GM19023 (cell line): ENCODE data around the gene TBCD.

Experiments used
- ATAC-seq: cut with Tn5 transposase; IDR thresholded peaks from one replicate; pipeline ENCODE4 v1.9.1; 2021; ENCODE audit warnings: mild to moderate bottlenecking, moderate library complexity; ENCODE audit not compliant: unreplicated experiment

TBCD gene

GRCh38 chr17:82808006-82808405 is 56.1 kb downstream of the TBCD start:
- no peak for ATAC-seq

GRCh38 chr17:82808921-82809905 is 57.3 kb downstream of the TBCD start:
- ATAC-seq, result no peak

- ATAC-seq, result no peak
Observed at GRCh38 chr17:82810644-82811430, 59.0 kb downstream of the TBCD start.

GRCh38 chr17:82812058-82812457 is 60.2 kb downstream of the TBCD start:
- ATAC-seq, result no peak

- ATAC-seq, result no peak
Observed at GRCh38 chr17:82812601-82813000, 60.7 kb downstream of the TBCD start.

- no peak for ATAC-seq
Observed at GRCh38 chr17:82813299-82814051, 61.6 kb downstream of the TBCD start.

- ATAC-seq, result no peak
Observed at GRCh38 chr17:82814834-82815233, 63.0 kb downstream of the TBCD start.

GRCh38 chr17:82815354-82815753 is 63.5 kb downstream of the TBCD start:
- ATAC-seq, result no peak

- ATAC-seq, result no peak
Observed at GRCh38 chr17:82815790-82816305, 64.0 kb downstream of the TBCD start.

GRCh38 chr17:82816358-82816757 is 64.5 kb downstream of the TBCD start:
- no peak for ATAC-seq

GRCh38 chr17:82817947-82818346 is 66.1 kb downstream of the TBCD start:
- no peak for ATAC-seq

- ATAC-seq, result no peak
Observed at GRCh38 chr17:82820278-82821251, 68.7 kb downstream of the TBCD start.

- no peak for ATAC-seq
Observed at GRCh38 chr17:82821554-82821953, 69.7 kb downstream of the TBCD start.

GRCh38 chr17:82822281-82822680 is 70.4 kb downstream of the TBCD start:
- ATAC-seq, result no peak

GRCh38 chr17:82823004-82823403 is 71.1 kb downstream of the TBCD start:
- ATAC-seq, result no peak

GRCh38 chr17:82825540-82826124 is 73.8 kb downstream of the TBCD start:
- ATAC-seq, result no peak

- no peak for ATAC-seq
Observed at GRCh38 chr17:82826211-82826610, 74.3 kb downstream of the TBCD start.

GRCh38 chr17:82826956-82827355 is 75.1 kb downstream of the TBCD start:
- no peak for ATAC-seq

GRCh38 chr17:82828875-82829487 is 77.1 kb downstream of the TBCD start:
- ATAC-seq, result no peak
